Ishikawa (cell line): ENCODE data around the gene CHD5.

Experiments used
- CEBPB ChIP-seq: IDR thresholded peaks from 2 replicates; pipeline ENCODE4 v1.6.1; 2012
- EGR1 ChIP-seq: IDR thresholded peaks from 2 replicates; pipeline ENCODE4 v1.6.1; 2012
- EP300 ChIP-seq: IDR thresholded peaks from 2 replicates; pipeline ENCODE4 v1.6.1; 2012; ENCODE audit warnings: borderline replicate concordance
- RAD21 ChIP-seq: IDR thresholded peaks from 2 replicates; pipeline ENCODE4 v1.6.1; 2012; ENCODE audit warnings: low read depth
- REST ChIP-seq: IDR thresholded peaks from 2 replicates; pipeline ENCODE4 v1.6.1; 2012; ENCODE audit warnings: low read depth, mild to moderate bottlenecking
- TAF1 ChIP-seq: IDR thresholded peaks from 2 replicates; pipeline ENCODE4 v1.6.1; 2012; ENCODE audit warnings: low read depth, mild to moderate bottlenecking
- TCF12 ChIP-seq: IDR thresholded peaks from 2 replicates; pipeline ENCODE4 v1.6.1; 2012; ENCODE audit warnings: low read depth
- USF1 ChIP-seq: IDR thresholded peaks from 2 replicates; pipeline ENCODE4 v1.6.1; 2012
- YY1 ChIP-seq: IDR thresholded peaks from 2 replicates; pipeline ENCODE4 v1.6.1; 2012; ENCODE audit warnings: low read depth

GRCh38 chr1:6162773-6163172 lies 17.3 kb downstream of the CHD5 start:
- TF ChIP-seq EGR1 (no peak), EP300 (no peak), REST (no peak), CEBPB (no peak), TCF12 (no peak), RAD21 (no peak), USF1 (no peak), YY1 (no peak), TAF1 (no peak)
